ENCODE measurements around the gene PRR19. TPM values are rescaled to one million over a fixed set of nuclear protein-coding genes. Genes with fewer than 3 reads are reported as not detected.
A peak's percentile ranks its signal among the peaks of the same experiment; 100 is the strongest.

The PRR19 gene
- total RNA-seq, 1 experiment from 2014 or later: 0.93 TPM

DNA sequence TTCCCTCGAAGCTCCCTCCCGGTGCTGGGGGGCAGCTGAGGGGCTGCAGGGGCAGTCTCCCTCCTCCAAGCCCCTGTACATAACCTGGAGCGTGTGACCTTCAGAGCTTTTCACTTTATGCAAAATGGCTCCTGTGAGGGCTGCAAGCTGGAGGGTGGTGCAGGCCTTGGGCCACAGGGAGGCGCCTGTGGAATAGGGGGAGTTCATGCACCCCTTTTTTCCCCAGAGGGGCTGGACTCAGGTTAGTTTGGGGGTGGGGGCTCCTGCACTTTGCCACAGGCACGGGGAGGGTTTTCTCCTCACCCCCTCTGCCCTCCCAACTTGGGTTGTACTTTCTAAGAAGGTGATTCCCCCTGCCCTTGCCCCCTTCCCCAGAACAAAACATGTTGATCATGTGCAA is 6.6 kb upstream of the PRR19 start:
- no peak for ATAC-seq
- H3K9ac ChIP-seq (ENCODE audit: low read length): no peak overlapping the region
- ChIA-PET POLR2A (interaction anchor here (0.6 kb wide), 2 partner anchors 9 to 1682 kb away, joined by 4 read pairs; no protein-coding TSS in a partner anchor), RAD21 (ENCODE audit: low non-redundant PET in 1 of 2, low total read pairs in 2 of 2, uncharacterized antibody in 2 of 2, unreplicated experiment in 2 of 2) (no interaction called here), CTCF (interaction anchor here (1.0 to 3.0 kb wide), 3 partner anchors 11 to 51 kb away, joined by 3 to 26 read pairs (median 6); no protein-coding TSS in a partner anchor)
- H3K27me3 ChIP-seq (ENCODE audit: insufficient read depth, low read length): no peaks in the 10 kb centered on the region
- no peaks in the 10 kb centered on the region for H3K9me2 ChIP-seq (ENCODE audit: insufficient read depth)
- no peaks in the 10 kb centered on the region for H3K9me3 ChIP-seq (ENCODE audit: control insufficient read depth in 1 of 2, insufficient read depth in 1 of 2, low read depth in 1 of 2, low read length in 2 of 2)
- no peaks in the 10 kb centered on the region for H4K20me1 ChIP-seq (ENCODE audit: insufficient read depth)
- peaks cover 7 to 11% of the 10 kb centered on the region in 2 experiments; a peak in 3 of 4 replicates for H3K36me3 ChIP-seq (ENCODE audit: control insufficient read depth in 1 of 2, insufficient read depth in 2 of 2, low read length in 2 of 2)
- BruUV-seq (replicated peaks): TSS peak; percentile 39
- H3K27ac ChIP-seq (ENCODE audit: low read depth, low read length): peak overlapping the region; percentile 52; the same call in 1 of the 2 replicates
- DNase-seq (ENCODE audit: low read depth, low spot score): no peak
- H2AFZ ChIP-seq (ENCODE audit: low read depth, low read length, poor library complexity, severe bottlenecking): no peak overlapping the region
- TF ChIP-seq POLR2A (IDR thresholded peaks at IDR 0.05; ENCODE audit: borderline replicate concordance, extremely low read depth, insufficient read depth, insufficient read length): no peak
- no peak for TF ChIP-seq CEBPB (IDR thresholded peaks at IDR 0.05; ENCODE audit: low read depth)
- TF ChIP-seq, protein P1, sequence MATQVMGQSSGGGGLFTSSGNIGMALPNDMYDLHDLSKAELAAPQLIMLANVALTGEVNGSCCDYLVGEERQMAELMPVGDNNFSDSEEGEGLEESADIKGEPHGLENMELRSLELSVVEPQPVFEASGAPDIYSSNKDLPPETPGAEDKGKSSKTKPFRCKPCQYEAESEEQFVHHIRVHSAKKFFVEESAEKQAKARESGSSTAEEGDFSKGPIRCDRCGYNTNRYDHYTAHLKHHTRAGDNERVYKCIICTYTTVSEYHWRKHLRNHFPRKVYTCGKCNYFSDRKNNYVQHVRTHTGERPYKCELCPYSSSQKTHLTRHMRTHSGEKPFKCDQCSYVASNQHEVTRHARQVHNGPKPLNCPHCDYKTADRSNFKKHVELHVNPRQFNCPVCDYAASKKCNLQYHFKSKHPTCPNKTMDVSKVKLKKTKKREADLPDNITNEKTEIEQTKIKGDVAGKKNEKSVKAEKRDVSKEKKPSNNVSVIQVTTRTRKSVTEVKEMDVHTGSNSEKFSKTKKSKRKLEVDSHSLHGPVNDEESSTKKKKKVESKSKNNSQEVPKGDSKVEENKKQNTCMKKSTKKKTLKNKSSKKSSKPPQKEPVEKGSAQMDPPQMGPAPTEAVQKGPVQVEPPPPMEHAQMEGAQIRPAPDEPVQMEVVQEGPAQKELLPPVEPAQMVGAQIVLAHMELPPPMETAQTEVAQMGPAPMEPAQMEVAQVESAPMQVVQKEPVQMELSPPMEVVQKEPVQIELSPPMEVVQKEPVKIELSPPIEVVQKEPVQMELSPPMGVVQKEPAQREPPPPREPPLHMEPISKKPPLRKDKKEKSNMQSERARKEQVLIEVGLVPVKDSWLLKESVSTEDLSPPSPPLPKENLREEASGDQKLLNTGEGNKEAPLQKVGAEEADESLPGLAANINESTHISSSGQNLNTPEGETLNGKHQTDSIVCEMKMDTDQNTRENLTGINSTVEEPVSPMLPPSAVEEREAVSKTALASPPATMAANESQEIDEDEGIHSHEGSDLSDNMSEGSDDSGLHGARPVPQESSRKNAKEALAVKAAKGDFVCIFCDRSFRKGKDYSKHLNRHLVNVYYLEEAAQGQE (IDR thresholded peaks at IDR 0.05; ENCODE audit: low read depth): no peak
- TF ChIP-seq CBX3 (IDR thresholded peaks at IDR 0.05; ENCODE audit: low read depth): no peak
- TF ChIP-seq MAX (IDR thresholded peaks at IDR 0.05): no peak
- no peak for TF ChIP-seq JUND (IDR thresholded peaks at IDR 0.05)
- no peak for TF ChIP-seq EZH2 (IDR thresholded peaks at IDR 0.05)
- no peak for TF ChIP-seq YY1 (IDR thresholded peaks at IDR 0.05; ENCODE audit: extremely low read depth, insufficient replicate concordance, low read depth, low read length)
- no peak for TF ChIP-seq TCF7L2 (IDR thresholded peaks at IDR 0.05; ENCODE audit: borderline replicate concordance, extremely low read depth, insufficient read depth, insufficient read length)
- no peak for TF ChIP-seq ZFX (IDR thresholded peaks at IDR 0.05)
- H3K4me2 ChIP-seq (ENCODE audit: low read length): no peak overlapping the region
- H3K4me1 ChIP-seq (ENCODE audit: control insufficient read depth in 1 of 2, insufficient read depth in 2 of 2, low read length in 2 of 2): peaks cover 18 to 33% of the 10 kb centered on the region in 2 experiments
- H3K4me3 ChIP-seq (replicated peaks in 1 of 2; ENCODE audit: low read depth in 1 of 2, low read length in 2 of 2): no peak overlapping the region
- intact Hi-C loops (cut with micrococcal nuclease): no loop called here
- H3K79me2 ChIP-seq (ENCODE audit: insufficient read depth, low read length): no peaks in the 10 kb centered on the region

Data from HCT116 (cell line).